GM18909 (cell line): ENCODE measurements around the gene RAD9A.
A peak's percentile ranks its signal among the peaks of the same experiment; 100 is the strongest.
"Not testable (repeated sequence)": the region's sequence is repeated elsewhere in the genome, so short reads cannot be mapped to it uniquely, and the experiment has no call there.

Experiments
- ATAC-seq: cut with Tn5 transposase; IDR thresholded peaks from one replicate; pipeline ENCODE4 v1.9.1; 2021; ENCODE audit warnings: mild to moderate bottlenecking; ENCODE audit not compliant: unreplicated experiment, poor library complexity

Gene RAD9A

DNA sequence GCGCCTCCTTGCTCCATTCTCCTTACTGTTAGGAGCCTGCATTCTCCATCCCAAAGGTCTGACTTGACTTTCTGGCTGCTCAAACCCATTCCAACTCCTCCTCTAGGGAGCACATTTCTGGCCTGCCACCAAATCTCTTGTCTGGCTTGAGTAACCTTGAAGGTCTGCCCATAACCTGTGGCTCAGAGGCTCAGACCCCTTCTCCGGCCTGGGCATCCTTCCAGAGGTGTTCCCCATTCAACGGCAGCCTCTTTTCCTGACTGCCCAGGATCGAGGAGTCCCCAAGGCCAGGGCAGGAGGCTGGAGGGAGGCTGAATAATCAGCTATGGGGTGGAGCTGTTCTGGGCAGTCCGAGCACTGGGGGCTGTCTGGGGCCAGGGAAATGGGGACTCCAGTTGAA, 2.2 kb downstream of the RAD9A start:
- ATAC-seq: no peak

DNA sequence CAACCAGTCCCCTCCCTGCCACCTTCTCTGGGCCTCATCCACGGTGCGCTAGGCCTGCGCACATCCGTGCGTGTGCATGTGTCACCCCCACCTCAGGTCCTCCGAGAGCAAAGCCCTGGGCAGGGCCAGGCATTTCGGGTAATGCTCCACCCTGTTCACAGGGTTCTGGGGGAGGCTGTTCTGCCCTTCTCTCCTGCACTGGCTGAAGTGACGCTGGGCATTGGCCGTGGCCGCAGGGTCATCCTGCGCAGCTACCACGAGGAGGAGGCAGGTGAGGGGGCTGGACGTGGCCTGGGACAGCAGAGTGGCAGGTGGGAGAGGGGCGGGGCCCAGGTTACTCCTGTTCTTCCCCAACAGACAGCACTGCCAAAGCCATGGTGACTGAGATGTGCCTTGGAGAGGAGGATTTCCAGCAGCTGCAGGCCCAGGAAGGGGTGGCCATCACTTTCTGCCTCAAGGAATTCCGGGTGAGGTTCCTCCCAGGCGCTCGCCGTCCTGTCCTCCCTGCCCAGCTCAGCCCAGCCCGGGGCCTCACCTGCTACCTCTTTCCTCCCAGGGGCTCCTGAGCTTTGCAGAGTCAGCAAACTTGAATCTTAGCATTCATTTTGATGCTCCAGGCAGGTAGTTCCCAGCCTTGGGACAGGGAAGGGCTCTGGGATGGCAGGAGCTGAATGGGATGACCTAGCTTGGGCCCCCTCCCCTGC, 3.9 kb downstream of the RAD9A start:
- no peak for ATAC-seq

DNA sequence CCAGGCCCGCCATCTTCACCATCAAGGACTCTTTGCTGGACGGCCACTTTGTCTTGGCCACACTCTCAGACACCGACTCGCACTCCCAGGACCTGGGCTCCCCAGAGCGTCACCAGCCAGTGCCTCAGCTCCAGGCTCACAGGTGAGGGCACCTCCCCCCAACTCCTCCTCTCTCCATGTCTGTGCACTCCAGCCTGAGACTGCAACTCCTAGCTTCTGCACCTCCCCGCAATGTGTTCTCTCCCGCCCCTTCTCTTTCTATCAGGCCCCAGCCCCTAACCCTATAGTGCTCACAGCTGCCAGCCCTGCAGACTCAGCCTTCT, 4.4 kb downstream of the RAD9A start:
- no peak for ATAC-seq

DNA sequence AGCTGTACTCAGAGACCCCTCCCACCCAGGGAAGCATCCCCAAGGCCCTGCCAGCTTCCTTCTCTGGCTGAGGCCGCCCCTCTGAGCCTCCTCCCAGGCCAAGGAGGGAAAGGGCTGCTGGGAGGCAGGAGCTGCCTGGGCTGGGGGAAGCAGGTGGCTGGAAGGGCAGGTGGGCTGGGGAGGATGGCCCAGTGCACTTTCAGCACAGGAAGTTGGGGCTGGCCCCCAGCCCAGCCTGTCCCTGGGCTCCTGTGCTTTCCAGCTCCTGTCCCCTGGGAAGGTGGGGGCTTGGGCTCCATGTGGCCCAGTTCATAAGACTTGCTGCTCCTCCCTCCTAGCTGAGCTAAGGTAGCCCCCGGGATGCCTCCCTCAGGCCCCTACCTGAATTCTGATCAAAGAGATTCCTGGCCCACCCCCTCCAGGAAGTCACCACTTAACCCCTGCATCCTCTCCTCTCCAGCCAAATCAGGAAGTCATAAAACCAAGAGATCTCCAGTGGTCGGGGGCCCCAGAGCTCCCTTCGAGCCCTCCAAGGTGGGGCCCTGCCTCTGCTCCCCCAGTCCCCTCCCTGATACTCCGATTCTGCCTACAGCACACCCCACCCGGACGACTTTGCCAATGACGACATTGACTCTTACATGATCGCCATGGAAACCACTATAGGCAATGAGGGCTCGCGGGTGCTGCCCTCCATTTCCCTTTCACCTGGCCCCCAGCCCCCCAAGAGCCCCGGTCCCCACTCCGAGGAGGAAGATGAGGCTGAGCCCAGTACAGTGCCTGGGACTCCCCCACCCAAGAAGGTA, 5.0 kb downstream of the RAD9A start:
- no peak for ATAC-seq

DNA sequence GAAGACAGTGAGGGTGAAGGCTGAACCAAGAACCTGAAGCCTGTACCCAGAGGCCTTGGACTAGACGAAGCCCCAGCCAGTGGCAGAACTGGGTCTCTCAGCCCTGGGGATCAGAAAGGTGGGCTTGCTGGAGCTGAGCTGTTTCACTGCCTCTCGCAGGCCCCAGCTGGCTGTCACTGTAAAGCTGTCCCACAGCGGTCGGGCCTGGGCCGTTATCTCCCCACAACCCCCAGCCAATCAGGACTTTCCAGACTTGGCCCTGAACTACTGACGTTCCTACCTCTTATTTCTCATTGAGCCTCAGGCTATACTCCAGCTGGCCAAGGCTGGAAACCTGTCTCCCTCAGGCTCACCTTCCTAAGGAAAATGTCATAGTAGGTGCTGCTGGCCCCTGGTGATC, 5.8 kb downstream of the RAD9A start:
- ATAC-seq: no peak

DNA sequence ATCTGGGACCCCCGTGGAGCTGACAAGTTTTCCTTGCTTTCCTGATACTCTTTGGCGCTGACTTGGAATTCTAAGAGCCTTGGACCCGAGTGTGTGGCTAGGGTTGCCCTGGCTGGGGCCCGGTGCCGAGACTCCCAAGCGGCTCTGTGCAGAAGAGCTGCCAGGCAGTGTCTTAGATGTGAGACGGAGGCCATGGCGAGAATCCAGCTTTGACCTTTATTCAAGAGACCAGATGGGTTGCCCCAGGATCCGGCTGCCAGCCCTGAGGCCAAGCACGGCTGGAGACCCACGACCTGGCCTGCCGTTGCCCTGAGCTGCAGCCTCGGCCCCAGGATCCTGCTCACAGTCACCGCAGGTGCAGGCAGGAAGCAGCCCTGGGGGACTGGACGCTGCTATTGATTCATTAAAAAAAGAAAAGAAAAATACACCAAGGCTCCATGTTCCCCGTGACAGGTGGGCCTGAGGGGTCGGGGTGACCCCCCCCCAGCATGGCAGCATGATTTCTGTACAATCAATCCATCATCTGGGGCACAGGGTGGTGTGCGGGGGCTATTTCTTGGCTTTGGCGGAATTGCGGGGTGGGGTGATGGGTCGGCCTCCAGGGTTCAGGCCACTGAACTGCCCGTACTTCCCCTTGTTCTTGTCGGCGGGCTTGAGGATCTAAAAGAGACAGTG, 6.3 kb downstream of the RAD9A start:
- ATAC-seq: no peak

DNA sequence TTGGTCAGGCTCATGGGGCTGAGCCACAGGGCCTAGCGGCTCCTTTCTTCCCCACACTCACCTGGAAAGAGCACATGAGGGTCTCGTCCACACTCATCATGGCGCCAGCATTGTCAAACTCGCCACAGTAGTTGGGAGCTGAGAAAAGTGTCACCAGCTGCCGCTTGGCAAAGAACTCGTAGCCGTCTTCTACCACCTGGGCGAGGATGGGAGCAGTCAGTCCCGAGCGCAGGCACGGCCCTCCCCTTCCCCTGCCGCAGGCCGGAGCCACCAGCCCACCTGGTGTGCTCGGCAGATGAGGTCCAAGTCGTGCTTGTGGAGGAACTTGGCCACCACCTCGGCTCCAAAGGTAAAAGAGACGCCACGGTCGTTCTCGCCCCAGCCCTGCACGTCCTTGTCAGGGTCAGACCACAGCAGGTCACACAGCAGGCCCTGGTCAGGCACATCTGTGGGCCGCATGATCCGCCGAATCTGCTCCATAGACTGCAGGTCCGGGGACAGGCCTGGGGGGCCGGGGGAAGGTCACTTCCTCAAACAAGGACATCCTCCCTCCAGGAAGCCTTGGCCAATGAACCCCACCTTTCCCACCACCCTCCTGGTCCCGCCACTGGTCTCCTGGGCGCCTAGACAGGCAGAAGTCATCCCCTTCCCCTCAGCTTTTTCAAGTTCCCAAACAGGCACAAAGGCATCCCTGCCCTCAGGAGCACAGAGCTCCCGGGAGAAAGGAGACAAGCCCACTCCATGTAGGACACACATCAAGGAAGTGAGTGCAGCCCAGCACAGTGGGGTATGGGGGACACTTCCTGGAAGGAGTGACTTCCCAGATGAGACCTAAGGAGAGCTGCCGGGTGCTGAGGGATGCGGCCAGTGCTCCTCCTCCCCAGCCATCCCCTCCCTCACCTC, 7.1 kb downstream of the RAD9A start:
- ATAC-seq: no peak

DNA sequence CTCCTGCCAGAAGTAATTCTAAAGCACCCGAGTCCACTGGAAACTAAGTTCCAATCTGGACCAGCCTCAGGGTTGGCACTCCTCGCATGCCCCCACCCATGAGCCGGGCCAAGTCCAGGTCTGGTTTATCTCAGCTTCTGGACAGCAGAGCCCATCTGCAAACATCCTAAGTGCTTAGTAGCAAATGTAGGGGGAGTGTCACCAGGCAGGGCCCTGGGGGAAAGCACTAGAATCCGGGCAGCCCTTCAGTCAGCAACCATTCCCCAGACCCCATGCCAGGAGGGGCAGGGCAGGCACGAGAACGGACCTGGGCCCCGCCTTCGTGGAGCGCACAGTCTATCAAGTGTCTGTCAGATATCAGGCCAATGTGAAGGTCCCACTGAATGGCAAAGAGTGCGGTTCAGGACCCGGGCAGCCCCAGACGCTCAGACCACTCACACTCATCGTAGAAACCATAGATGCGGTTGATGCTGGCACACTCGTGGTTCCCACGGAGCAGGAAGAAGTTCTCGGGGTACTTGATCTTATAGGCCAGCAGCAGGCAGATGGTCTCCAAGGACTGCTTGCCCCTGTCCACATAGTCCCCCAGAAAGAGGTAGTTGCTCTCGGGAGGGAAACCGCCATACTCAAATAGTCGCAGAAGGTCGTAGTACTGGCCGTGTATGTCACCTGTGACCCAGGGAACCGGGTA, 8.6 kb downstream of the RAD9A start:
- ATAC-seq: no peak

DNA sequence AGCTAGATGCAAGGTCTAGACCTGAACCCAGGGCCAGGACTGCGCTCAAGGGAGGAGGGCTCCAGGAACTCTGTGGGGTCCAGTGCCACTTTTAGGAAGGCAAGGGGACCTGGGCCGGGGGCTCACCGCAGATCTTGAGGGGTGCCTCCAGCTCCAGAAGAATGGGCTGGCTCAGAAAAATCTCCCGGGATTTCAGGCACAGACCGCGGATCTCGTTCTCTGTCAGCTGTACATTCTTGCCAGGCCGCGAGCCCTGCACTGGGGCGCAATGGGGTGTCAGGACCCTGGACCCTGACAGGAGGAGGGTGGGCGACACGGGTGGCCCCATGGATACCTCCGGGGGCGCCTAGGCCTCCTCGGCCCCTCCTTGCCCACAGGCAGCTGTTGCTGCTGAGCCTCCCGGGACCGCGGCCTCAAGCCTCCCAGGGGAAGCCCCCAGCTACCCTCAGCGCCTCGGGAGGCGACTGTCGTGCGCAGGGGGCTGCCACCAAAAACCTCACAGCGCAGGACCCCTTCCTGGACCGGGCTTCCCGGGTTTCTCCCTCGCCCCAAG, 9.2 kb downstream of the RAD9A start:
- no peak for ATAC-seq

DNA sequence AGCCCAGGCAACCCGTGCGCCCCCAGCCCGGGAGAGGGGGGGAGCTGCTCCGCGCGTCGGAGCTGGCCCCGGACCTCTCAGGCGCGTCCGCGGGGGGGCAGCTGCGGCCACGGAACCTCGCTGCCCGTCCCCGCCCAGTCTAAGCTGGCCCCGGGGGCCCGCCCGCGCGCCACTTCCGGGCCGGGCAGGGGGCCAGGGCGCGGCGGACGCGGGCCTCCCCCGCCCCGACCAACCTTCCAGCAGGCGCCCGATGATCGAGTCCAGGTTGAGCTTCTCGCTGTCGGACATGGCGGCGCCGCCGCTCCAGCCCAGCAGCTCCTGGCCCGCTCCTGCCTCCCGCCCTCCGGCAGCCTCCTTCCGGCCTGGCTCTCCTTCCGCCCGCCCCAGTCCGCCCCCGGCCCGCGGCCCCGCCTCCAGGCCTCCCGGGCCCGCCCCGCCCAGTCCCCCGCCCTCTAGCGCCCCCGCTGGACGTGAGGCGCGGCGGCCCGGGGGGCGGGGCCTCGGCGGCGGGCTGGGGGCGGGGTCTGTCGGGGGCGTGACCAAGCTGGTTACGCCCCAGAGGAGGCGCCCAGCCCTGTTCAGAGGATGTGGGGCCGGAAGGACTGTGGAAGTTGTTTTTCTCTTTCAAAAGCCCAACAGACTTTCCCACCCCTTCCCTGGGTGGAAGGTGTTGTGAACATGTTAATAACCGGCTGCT, 9.9 kb downstream of the RAD9A start, which contains the start of gene PPP1CA:
PPP1CA (minus strand) TSS at position 364 of the 697 bp plus-strand sequence; CDS start at position 288, 76 bp downstream.
- peak; percentile 63 for ATAC-seq

DNA sequence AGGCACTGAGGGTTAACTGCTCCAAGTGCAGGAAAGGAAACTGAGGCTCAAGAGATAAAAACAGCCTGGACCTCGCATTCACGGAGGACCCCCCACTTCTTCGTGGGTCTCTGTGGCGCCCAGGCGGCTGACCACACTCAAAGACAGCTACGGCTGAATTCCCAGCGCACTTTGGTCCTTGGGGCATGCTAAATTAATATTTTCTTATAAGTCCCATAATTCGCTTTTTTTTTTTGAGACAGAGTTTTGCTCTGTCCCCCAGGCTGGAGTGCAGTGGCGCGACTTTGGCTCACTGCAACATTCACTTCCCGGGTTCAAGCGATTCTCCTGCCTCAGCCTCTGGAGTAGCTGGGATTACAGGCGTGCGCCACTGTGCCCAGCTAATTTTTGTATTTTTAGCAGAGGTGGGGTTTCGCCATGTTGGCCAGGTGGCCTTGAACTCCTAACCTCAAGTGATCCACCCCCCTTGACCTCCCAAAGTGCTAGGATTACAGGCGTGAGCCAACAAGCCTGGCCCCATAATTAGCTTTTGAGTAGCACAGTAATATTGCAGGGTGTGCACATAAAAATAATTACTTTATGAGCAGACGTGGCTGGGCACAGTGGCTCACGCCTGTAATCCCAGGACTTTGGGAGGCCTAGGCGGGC, 10.5 kb downstream of the RAD9A start:
- ATAC-seq: peak; percentile 5

DNA sequence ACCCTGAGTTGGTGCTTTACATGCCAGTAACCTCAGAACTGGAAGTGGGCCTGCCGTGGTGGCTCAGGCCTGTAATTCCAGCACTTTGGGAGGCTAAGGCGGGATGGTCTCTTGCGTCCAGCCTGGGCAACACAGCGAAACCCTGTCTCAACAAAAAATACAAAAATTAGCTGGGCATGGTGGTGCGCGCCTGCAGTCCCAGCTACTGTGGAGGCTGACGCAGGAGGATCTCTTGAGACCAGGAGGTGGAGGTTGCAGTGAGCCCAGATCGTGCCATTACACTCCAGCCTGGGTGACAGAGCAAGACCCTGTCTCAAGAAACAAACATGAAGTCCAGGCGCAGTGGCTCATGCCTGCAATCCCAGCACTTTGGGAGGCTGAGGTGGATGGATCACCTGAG, 11.3 kb downstream of the RAD9A start:
- not testable (repeated sequence) for ATAC-seq

DNA sequence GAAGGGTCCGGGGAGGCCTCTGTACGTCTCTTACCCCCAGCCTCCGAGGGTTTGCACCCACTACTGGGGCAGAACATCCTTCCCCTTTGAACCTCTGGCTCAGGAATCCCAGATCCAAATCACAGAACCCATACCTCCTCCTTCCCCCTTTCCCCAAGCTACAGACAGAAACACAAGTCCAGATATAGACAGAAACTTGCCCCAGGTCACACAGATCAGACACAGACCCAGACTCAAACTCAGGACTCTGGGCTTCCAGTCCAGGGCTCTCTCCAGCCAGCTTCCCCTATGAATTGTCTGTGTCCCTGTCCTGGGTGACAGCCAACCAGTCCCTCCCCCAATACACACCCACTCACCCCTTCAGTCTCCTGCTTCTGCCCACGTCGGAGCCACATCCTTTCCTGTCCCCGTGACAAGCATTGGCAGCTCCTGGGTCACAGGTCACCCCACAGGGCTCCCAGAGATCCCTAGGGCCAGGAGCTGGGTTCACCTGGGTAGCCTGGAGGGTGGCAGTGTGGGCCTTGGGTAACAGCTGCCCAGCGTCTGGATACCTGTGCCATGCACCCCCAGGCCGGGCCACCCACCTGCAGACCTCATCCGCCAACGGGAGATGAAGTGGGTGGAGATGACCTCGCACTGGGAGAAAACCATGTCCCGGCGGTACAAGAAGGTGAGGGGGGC, 12.9 kb downstream of the RAD9A start:
- ATAC-seq: no peak

DNA sequence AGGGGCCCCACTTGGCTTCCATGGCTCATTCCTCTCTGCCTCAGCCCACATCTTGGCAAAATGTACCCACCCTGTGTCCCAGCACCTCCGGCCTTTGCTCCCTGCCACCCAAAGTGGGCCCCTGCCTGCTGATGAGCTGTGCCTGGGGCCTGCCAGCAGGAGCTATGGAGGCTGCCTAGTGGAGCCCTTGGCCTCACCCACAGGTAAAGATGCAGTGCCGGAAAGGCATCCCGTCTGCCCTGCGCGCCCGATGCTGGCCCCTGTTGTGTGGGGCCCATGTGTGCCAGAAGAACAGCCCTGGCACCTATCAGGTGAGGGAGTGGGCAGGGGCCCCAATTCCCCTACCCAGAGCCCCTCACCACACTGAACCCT, 13.4 kb downstream of the RAD9A start:
- ATAC-seq: no peak

DNA sequence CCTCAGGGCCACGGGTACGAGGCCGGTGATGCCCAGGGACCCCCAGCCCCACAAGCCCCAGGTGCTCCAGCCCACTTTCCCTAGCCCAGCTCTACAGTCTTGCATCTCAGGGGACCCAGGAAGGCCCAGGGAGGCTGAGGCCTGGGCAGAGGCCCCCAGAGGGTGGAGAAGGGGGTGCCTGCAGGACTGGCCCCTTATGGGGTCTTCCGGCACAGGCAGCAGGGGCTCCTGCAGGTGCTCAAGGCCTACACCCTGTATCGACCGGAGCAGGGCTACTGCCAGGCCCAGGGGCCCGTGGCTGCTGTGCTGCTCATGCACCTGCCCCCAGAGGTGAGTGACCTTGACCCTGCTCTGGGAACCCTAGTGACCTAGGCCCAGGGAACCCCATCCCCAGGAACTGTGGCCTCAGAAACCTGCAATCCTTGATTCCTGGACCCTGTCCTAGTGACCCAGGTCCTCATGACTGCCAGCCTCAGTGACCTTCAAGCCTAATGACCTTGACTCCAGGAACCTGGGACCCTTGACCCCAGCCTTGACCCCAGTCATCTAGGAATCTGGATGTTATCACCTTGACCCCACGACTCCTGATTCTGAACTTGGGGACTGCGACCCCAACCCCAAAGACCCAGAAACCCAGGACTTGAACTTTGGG, 14.0 kb downstream of the RAD9A start:
- no peak for ATAC-seq

DNA sequence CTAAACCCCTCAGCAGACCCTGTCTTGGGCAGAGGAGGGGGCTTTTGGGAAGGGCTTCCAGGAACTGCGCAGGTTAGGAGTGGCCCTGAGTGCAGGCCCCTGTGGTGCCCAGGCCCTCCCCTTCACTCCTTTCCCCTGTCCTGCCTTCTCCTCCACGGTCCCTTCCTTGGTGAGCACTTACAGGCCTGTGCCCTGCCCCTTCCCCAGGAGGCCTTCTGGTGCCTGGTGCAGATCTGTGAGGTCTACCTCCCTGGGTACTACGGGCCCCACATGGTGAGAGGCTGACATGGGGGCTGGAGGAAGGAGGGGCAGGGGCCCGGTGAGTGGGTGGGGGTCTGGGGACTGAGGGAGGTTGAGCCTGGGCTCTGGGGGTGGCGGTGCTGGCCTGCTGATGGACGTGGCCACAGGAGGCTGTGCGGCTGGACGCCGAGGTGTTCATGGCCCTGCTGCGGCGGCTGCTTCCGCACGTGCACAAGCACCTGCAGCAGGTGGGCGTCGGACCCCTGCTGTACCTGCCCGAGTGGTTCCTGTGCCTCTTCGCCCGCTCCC, 14.7 kb downstream of the RAD9A start:
- no peak for ATAC-seq
